K562 (cell line): ENCODE results near the gene DOLPP1. TPM values are rescaled to one million over a fixed set of nuclear protein-coding genes. Genes with fewer than 3 reads are reported as not detected.

Source experiments
- ETS2 ChIP-seq: IDR thresholded peaks from 2 replicates; pipeline ENCODE4 v1.6.1; 2016; ENCODE audit warnings: borderline replicate concordance, missing genetic modification characterization, mild to moderate bottlenecking, moderate library complexity, missing compliant biosample characterization; ENCODE audit not compliant: poor library complexity, severe bottlenecking
- HCFC1 ChIP-seq: IDR thresholded peaks from 2 replicates; pipeline ENCODE4 v1.6.1; 2012; ENCODE audit warnings: low read depth, low read length, improper control_type of control experiment
- LEF1 ChIP-seq: fragments of 450-650 bp; IDR thresholded peaks from 2 replicates; pipeline ENCODE4 v1.6.1; 2016; ENCODE audit warnings: mild to moderate bottlenecking
- MED1 ChIP-seq: sonication (generic); formaldehyde crosslinking; IDR thresholded peaks from 2 replicates; pipeline ENCODE4 v1.8.1; 2023; ENCODE audit warnings: missing genetic modification reagents, borderline replicate concordance
- NR3C1 ChIP-seq: sonication (generic); formaldehyde crosslinking; IDR thresholded peaks from 2 replicates; pipeline ENCODE4 v1.8.1; 2022; ENCODE audit warnings: missing genetic modification reagents
- RB1 ChIP-seq: fragments of 450-650 bp; IDR thresholded peaks from 2 replicates; pipeline ENCODE4 v1.6.1; 2017; ENCODE audit warnings: low read depth, mild to moderate bottlenecking
- SMARCA5 ChIP-seq: fragments of 450-650 bp; IDR thresholded peaks from 2 replicates; pipeline ENCODE4 v1.6.1; 2016
- TAF9B ChIP-seq: fragments of 450-650 bp; IDR thresholded peaks from 2 replicates; pipeline ENCODE4 v1.6.1; 2018; ENCODE audit warnings: mild to moderate bottlenecking; ENCODE audit not compliant: partially characterized antibody
- TCF7 ChIP-seq: sonication (generic); IDR thresholded peaks from 2 replicates; pipeline ENCODE4 v1.6.1; 2016; ENCODE audit warnings: antibody characterized with exemption, borderline replicate concordance
- YY1 ChIP-seq, 3 experiments: IDR thresholded peaks; 2 replicates each; pipeline ENCODE4 v1.6.1; 2011; ENCODE audit warnings: low read length in 2 of 3, mild to moderate bottlenecking in 2 of 3, moderate library complexity in 2 of 3, borderline replicate concordance in 1 of 3, control low read depth in 1 of 3, low read depth in 1 of 3; ENCODE audit not compliant: insufficient read depth in 3 of 3, insufficient replicate concordance in 2 of 3, control insufficient read depth in 1 of 3, insufficient read length in 1 of 3; ENCODE audit errors: extremely low read depth in 1 of 3
- ZBED1 ChIP-seq: IDR thresholded peaks from 2 replicates; pipeline ENCODE4 v1.6.1; 2014
- ZNF143 ChIP-seq: sonication (generic); formaldehyde crosslinking; IDR thresholded peaks from 2 replicates; pipeline ENCODE4 v1.9.0; 2022; ENCODE audit warnings: mild to moderate bottlenecking, missing genetic modification reagents
- ZNF184 ChIP-seq: sonication (generic); formaldehyde crosslinking; IDR thresholded peaks from 2 replicates; pipeline ENCODE4 v1.5.0; 2020; ENCODE audit warnings: missing genetic modification reagents
- ZNF263 ChIP-seq: sonication (generic); formaldehyde crosslinking; IDR thresholded peaks from 2 replicates; pipeline ENCODE4 v1.8.0; 2022; ENCODE audit warnings: mild to moderate bottlenecking, missing genetic modification reagents, borderline replicate concordance
- ZNF699 ChIP-seq: fragments of 250-450 bp; sonication (Bioruptor Pico); IDR thresholded peaks from 2 replicates; pipeline ENCODE4 v1.8.0; 2021; ENCODE audit warnings: mild to moderate bottlenecking, moderate library complexity; ENCODE audit not compliant: insufficient replicate concordance
- polyA plus RNA-seq, 8 experiments: library from polyadenylated mRNA; depleted of rRNA in 4 of 8; stranded (reverse) in 5 of 8; unstranded in 3 of 8; fragments of >200 nt; fragmentation: Nextera tagmentation in 2 of 8; fragmentation: Illumina TruSeq in 1 of 8; extraction: Ambion mirVana in 2 of 8; extraction: Trizol in 1 of 8; gene quantifications; 2 replicates each; pipeline versions ENCODE4 v1.2.1 to v1.2.3, GENCODE V29; 2011 to 2014; ENCODE audit warnings: inconsistent platforms in 1 of 8, missing spikeins in 1 of 8
- total RNA-seq, 7 experiments: library from RNA; depleted of rRNA in 6 of 7; stranded (reverse); fragments of >200 nt in 6 of 7; fragmentation: Illumina TruSeq in 2 of 7; extraction: Trizol in 2 of 7; gene quantifications; 2 replicates each; pipeline versions ENCODE4 v1.2.1 to v1.2.3, GENCODE V29; 2011 to 2021; ENCODE audit warnings: low replicate concordance in 1 of 7
- TF ChIP-seq, protein P1 (sequence below): sonication (generic); formaldehyde crosslinking; IDR thresholded peaks from 2 replicates; pipeline ENCODE4 v1.8.0; 2022; ENCODE audit warnings: mild to moderate bottlenecking, missing genetic modification reagents
- TF ChIP-seq, protein P2 (sequence below), 2 experiments: IDR thresholded peaks; 2 replicates each; pipeline ENCODE4 v1.6.1; 2011; ENCODE audit warnings: borderline replicate concordance in 1 of 2, control low read depth in 1 of 2, low read depth in 1 of 2, low read length in 1 of 2, mild to moderate bottlenecking in 1 of 2, mixed read lengths in 1 of 2, moderate library complexity in 1 of 2; ENCODE audit not compliant: insufficient read depth in 1 of 2, insufficient read length in 1 of 2, poor library complexity in 1 of 2, severe bottlenecking in 1 of 2; ENCODE audit errors: extremely low read depth in 1 of 2
- TF ChIP-seq, protein P3 (sequence below): fragments of 450-650 bp; IDR thresholded peaks from 2 replicates; pipeline ENCODE4 v1.6.1; 2018; ENCODE audit not compliant: partially characterized antibody
- TF ChIP-seq, protein P4 (sequence below): fragments of 250-450 bp; sonication (Bioruptor Pico); IDR thresholded peaks from 2 replicates; pipeline ENCODE4 v1.9.0; 2021; ENCODE audit warnings: mild to moderate bottlenecking, inconsistent platforms

DOLPP1 gene
- total and polyA plus RNA-seq, 9 of the 15 experiments (the other 6 are each of a cell fraction or from before 2014, with no cell fraction given): 3.0 to 39.8 (median 30.5) TPM

DNA sequence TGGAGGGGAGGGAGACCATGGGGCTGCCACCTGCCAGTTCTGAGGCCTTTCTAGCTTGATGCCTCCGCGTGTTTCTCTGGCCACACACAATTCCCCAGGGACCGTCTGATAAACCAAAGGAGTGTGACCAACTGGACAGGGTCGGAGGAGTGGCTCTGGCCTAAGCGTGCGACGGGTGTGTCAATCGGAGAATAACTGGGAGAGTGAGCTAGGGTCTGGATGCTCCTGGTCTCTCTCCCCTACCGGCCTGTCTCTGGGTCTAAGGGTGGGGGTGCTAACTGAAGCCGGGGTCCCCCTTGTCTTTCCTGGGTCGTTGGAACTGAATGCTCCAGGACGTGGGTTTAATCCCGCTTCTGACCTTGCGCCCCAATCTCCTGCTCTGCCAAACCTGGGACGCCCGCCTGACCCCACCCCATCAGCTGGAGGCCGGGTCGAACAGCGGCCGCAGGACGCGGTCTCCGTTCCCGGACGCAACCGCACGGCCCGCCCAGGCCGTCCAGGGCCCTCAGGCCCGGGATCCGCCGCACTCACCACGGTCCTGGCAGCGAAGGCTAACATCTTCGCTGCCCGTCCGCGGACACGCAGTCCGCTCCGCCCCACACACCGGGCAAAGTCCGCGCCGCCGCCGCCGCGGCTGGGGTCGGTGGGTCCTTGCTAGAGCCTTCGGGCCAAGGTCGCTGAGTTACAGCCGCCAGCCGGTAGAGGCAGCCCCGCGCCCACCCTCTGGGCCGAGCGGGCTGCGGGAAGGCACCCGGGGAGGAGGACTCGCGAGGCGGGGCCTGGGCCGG is 29.2 kb downstream of the DOLPP1 start (continued):
- TF ChIP-seq ZNF699 (CRISPR knock-in tag) (no peak), LEF1 (no peak), MED1 (no peak), SMARCA5 (no peak), ZNF184 (CRISPR knock-in tag) (no peak), HCFC1 (no peak), ZBED1 (no peak), YY1 (IDR thresholded peaks at IDR 0.05; ENCODE audit: borderline replicate concordance in 1 of 3, control insufficient read depth in 1 of 3, extremely low read depth in 1 of 3, insufficient read depth in 3 of 3, insufficient read length in 1 of 3, insufficient replicate concordance in 2 of 3, low read depth in 1 of 3, low read length in 2 of 3) (peak in 1 of 3 experiments; percentile 14), ETS2 (tag) (no peak), TAF9B (no peak), ZNF143 (CRISPR knock-in tag) (no peak), RB1 (peak; percentile 46), NR3C1 (no peak), ZNF263 (CRISPR knock-in tag) (no peak), TCF7 (no peak)
- TF ChIP-seq, protein P1, sequence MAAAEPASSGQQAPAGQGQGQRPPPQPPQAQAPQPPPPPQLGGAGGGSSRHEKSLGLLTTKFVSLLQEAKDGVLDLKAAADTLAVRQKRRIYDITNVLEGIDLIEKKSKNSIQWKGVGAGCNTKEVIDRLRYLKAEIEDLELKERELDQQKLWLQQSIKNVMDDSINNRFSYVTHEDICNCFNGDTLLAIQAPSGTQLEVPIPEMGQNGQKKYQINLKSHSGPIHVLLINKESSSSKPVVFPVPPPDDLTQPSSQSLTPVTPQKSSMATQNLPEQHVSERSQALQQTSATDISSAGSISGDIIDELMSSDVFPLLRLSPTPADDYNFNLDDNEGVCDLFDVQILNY (CRISPR knock-in tag): 0 out of 2 replicates have a peak, but pooled peaks have one; percentile 56
- TF ChIP-seq, protein P2, sequence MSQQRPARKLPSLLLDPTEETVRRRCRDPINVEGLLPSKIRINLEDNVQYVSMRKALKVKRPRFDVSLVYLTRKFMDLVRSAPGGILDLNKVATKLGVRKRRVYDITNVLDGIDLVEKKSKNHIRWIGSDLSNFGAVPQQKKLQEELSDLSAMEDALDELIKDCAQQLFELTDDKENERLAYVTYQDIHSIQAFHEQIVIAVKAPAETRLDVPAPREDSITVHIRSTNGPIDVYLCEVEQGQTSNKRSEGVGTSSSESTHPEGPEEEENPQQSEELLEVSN (IDR thresholded peaks at IDR 0.05; ENCODE audit: borderline replicate concordance in 1 of 2, extremely low read depth in 1 of 2, insufficient read depth in 1 of 2, insufficient read length in 1 of 2, low read depth in 1 of 2, low read length in 1 of 2, poor library complexity in 1 of 2, severe bottlenecking in 1 of 2): peak in 1 of 2 experiments; percentile 13
- TF ChIP-seq, protein P3, sequence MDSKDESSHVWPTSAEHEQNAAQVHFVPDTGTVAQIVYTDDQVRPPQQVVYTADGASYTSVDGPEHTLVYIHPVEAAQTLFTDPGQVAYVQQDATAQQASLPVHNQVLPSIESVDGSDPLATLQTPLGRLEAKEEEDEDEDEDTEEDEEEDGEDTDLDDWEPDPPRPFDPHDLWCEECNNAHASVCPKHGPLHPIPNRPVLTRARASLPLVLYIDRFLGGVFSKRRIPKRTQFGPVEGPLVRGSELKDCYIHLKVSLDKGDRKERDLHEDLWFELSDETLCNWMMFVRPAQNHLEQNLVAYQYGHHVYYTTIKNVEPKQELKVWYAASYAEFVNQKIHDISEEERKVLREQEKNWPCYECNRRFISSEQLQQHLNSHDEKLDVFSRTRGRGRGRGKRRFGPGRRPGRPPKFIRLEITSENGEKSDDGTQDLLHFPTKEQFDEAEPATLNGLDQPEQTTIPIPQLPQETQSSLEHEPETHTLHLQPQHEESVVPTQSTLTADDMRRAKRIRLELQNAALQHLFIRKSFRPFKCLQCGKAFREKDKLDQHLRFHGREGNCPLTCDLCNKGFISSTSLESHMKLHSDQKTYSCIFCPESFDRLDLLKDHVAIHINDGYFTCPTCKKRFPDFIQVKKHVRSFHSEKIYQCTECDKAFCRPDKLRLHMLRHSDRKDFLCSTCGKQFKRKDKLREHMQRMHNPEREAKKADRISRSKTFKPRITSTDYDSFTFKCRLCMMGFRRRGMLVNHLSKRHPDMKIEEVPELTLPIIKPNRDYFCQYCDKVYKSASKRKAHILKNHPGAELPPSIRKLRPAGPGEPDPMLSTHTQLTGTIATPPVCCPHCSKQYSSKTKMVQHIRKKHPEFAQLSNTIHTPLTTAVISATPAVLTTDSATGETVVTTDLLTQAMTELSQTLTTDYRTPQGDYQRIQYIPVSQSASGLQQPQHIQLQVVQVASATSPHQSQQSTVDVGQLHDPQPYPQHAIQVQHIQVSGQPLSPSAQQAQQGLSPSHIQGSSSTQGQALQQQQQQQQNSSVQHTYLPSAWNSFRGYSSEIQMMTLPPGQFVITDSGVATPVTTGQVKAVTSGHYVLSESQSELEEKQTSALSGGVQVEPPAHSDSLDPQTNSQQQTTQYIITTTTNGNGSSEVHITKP: no peak
- TF ChIP-seq, protein P4, sequence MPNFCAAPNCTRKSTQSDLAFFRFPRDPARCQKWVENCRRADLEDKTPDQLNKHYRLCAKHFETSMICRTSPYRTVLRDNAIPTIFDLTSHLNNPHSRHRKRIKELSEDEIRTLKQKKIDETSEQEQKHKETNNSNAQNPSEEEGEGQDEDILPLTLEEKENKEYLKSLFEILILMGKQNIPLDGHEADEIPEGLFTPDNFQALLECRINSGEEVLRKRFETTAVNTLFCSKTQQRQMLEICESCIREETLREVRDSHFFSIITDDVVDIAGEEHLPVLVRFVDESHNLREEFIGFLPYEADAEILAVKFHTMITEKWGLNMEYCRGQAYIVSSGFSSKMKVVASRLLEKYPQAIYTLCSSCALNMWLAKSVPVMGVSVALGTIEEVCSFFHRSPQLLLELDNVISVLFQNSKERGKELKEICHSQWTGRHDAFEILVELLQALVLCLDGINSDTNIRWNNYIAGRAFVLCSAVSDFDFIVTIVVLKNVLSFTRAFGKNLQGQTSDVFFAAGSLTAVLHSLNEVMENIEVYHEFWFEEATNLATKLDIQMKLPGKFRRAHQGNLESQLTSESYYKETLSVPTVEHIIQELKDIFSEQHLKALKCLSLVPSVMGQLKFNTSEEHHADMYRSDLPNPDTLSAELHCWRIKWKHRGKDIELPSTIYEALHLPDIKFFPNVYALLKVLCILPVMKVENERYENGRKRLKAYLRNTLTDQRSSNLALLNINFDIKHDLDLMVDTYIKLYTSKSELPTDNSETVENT: 0 out of 2 replicates have a peak, but pooled peaks have one; percentile 20
